KBM-7 (cell line): ENCODE data around the gene CHFR.
A peak's percentile ranks its signal among the peaks of the same experiment; 100 is the strongest.
"Not testable (repeated sequence)": the region's sequence is repeated elsewhere in the genome, so short reads cannot be mapped to it uniquely, and the experiment has no call there.

Source experiments
- DNase-seq: peaks from one replicate; pipeline ENCODE4 v3.0.0-alpha.2; 2015
- in situ Hi-C: fragments of 300-500 bp; cut with MboI; formaldehyde crosslinking; loops from 2 replicates; pipeline ENCODE4 v1.14.3; 2020; ENCODE audit warnings: low sequenced_read_pairs, low pct_unique_long_range_greater_than_20kb, mixed read lengths

CHFR gene

GRCh38 chr12:132848521-132848920 is 38.9 kb downstream of the CHFR start:
- in situ Hi-C loops: no loop called here
- DNase-seq: no peak

DNA sequence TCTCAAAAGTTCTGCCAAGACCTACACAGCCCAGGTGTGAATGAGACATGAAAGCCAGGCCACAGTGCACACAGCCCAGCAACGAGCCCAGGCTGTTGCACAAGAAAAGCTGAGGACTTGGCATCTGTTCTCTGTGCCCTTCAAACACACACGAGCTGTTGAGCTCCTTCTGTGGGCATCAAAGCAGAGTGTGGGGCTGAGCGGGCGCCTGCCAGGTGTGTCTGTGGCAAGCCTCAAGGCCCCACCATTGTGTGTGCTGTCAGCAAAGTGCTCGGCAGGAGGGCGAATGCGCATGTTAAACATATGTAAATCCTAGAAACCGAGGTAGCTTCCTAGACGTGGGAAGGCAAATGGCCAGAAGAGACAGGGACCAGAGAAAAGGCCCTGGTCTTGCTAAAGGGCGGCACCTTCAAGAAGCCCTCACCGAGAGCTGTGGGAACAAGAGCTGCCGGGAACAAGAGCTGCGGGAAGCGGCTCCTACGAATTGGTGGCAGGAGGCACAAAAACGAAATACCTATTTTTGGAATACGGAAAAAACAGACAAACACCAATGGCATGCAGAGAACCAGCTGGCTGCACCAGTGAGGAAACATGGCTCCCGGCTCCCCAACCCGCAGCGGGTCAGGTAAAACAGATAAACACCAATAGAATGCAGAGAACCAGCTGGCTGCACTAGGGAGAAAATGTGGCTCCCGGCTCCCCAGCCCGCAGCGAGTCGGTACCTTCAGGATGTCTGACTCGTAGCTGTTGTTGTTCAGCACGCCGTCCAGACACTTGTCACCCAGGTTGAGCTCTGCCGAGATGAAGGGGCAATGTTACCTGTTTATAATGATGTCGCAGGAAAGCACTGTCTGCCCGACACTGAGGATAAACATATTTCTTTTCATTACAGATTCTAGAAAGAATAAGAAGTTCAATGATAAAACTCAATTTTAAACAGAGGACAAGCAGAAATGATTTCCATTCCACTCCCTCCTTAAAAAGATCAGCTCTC is 39.7 kb downstream of the CHFR start:
- in situ Hi-C loops: no loop called here
- no peak for DNase-seq

DNA sequence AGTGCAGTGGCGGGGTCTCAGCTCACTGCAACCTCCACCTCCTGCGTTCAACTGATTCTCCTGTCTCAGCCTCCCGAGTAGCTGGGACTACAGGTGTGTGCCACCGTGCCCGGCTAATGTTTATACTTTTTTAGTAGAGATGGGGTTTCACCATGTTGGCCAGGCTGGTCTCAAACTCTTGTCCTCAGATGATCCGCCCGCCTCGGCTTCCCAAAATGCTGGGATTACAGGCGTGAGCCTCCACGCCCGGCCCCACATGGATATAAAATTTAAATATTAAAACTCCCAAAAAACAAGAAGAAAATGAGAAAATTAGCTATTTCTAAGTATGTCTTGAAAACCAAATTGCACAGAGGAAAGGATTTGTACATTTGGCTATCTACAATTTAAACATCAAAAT is 42.7 kb downstream of the CHFR start:
- DNase-seq, in situ Hi-C loops: not testable (repeated sequence)

GRCh38 chr12:132842449-132843045 is 44.9 kb downstream of the CHFR start:
- no peak for DNase-seq
- in situ Hi-C loops: no loop called here

DNA sequence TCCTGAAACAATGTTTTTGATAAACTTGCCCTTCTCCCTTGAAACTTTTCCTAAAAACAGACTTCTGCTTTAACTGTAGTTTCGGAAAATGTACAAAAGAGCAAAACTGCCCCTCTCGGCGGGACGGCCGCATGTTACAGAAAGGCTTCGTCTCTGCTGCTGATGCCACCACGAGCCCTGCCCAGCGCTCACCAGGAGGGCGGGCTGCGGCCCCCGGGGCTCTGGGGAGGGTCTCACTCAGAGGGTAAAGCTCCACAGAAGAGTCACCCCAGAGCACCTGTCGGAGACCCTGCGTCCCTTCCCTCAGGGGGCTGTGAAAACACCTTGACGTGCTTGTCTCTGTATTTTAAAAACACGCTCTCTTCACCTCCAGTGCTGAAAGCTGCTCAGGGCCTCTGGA is 46.3 kb downstream of the CHFR start:
- no peak for DNase-seq
- in situ Hi-C loops: no loop called here

DNA sequence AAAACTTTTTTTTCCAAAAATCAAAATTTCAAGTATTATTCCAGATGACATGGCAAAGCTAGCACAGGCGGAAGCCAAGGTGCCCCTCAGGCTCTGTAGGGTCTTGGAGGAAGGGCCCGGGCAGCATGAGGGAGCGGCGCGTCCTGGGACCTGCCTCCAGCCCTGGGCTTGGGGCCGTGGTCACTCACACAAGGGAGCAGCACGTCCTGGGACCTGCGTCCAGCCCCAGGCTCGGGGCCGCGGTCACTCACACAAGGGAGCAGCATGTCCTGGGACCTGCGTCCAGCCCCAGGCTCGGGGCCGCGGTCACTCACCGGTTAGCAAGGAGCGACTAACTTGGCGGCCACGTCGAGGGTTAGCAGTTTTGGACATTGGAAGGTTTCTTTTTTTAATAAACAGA is 46.9 kb downstream of the CHFR start:
- in situ Hi-C loops: no loop called here
- DNase-seq: no peak

DNA sequence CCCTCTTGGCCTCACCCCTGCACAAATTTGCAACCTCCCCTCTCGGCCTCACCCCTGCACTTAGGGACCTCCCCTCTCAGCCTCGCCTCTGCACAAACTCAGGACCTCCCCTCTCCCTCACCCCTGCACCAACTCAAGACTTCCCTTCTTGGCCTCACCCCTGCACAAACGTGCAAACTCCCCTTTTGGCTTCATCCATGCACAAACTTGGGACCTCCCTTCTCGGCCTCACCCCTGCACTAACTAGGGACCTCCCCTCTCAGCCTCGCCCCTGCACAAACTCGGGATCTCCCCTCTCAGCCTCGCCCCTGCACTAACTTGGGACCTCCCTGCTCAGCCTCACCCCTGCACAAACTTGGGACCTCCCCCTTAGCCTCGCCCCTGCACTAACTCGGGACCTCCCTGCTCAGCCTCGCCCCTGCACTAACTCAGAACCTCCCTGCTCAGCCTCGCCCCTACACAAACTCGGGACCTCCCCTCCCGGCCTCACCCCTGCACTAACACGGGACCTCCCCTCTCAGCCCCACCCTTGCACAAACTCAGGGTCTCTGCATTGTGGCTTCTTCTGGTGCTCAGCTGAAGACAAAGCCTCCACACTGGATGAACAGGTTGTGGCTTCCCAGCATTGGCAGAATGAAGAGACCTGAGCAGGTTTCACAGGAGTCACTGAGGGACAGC is 47.7 kb downstream of the CHFR start:
- no peak for DNase-seq
- in situ Hi-C loops: no loop called here

GRCh38 chr12:132838410-132839080 is 48.9 kb downstream of the CHFR start:
- in situ Hi-C loops: no loop called here
- no peak for DNase-seq

- DNase-seq: no peak
- in situ Hi-C loops: no loop called here
These were observed 49.6 kb downstream of the CHFR start for GRCh38 chr12:132837693-132838409.

GRCh38 chr12:132836795-132837331 is 50.5 kb downstream of the CHFR start:
- in situ Hi-C loops: no loop called here
- no peak for DNase-seq

DNA sequence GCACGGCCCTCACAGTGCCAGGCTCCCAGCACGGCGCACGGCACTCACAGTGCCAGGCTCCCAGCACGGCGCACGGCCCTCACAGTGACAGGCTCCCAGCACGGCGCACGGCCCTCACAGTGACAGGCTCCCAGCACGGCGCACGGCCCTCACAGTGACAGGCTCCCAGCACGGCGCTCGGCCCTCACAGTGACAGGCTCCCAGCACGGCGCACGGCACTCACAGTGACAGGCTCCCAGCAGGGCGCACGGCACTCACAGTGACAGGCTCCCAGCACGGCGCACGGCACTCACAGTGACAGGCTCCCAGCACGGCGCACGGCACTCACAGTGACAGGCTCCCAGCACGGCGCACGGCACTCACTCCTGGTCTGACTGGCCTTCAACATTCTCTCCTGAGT is 51.2 kb downstream of the CHFR start:
- DNase-seq, in situ Hi-C loops: not testable (repeated sequence)

DNA sequence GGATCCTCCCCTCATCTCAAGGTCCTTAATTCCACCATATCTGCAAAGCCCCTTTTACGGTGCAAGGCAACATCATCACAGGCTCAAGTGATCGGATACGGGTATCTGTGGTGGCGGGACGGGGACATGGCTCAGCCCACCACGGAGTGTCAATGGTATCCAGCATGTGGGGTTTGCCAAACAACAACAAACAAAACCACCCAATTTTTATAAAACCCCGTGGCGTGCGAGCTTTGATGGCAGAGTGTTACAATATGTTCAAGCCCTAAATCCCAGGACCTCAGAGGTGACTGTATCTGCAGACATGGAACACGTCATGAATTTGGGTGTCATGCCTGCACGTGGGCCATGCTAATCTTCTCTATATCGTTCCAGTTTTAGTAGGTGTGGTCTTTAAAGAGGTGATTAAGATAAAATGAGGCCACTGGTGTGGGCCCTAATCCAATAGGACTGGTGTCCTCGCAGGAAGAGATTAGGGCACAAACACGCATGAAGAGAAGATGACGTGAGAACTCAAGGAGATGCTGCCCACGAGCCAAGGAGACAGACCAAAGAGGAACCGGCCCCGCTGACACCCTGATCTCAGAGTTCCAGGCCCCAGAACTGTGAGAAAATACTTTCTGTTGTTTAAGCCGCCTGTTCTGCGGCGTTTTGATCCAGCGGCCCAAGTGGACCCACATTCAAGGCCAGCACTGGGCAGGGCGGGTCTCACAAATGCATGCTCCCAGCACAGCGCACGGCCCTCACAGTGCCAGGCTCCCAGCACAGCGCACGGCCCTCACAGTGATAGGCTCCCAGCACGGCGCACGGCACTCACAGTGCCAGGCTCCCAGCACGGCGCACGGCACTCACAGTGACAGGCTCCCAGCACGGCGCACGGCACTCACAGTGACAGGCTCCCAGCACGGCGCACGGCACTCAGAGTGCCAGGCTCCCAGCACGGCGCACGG is 52.1 kb downstream of the CHFR start:
- no peak for DNase-seq
- in situ Hi-C loops: no loop called here

- no peak for DNase-seq
- in situ Hi-C loops: no loop called here
These were observed 53.2 kb downstream of the CHFR start for GRCh38 chr12:132834181-132834711.

- DNase-seq: no peak
- in situ Hi-C loops: no loop called here
These were observed 54.1 kb downstream of the CHFR start for GRCh38 chr12:132833341-132833740.

DNA sequence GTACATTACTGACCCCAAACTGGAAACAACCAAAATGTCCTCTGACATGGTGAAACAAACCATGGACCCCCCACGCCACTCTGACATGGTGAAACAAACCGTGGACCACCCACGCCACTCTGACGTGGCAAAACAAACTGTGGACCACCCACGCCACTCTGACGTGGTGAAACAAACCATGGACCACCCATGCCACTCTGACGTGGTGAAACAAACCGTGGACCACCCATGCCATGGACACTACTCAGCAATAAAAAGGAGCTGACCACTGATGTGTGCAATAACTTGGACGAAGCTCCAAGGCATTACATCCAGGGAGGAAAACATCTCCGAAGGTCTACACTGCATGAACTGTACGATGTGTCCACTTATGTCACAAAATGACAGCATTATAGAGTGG is 55.6 kb downstream of the CHFR start:
- DNase-seq: no peak
- in situ Hi-C loops: no loop called here

DNA sequence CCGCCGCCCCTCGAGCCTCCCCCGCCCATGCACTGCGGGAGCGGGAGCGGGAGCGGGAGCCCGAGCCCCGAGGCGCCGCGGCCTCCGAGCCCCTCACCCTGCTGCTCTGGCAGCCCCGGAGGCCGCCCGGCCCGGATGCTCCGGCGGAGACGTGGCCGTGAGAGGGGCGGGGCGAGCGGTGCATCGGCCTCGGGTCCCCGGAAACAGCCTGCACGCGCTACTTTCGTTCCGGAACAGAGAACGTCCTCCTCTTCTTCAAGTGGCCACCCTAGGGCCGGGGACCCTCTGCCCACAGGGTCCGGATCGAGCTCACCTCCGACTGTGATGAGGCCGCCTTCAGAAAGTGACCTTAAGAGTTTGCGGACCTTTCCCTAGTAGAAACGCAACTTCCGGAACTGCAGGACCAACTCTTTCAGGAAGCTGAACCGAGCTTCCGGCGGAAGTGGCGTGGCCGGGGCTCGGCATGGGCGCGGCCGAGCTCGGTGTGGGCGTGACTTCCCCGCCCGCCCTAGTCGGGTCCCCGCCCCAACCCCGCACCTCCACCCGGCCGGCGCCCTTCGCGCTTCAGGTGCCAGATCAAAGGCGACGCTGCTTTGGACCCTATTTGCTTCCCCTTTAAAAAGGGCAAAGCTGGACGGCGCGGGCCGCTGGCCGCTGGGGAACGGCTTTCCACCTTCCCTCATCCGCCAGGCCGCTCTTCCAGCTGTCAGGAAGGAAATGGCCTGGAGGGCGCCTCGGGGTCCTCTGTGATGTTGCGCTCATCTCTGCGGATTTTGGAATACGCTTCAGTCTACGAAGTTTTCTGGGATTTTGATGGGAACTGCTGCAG is 58.5 kb downstream of the CHFR start, which contains the start of gene GOLGA3:
GOLGA3 (minus strand) TSS at position 164 of the 829 bp plus-strand sequence. CDS start 6,741 bp downstream, outside the sequence.
- peak; percentile 92 for DNase-seq
- in situ Hi-C loops: no loop called here
